GM18526 (cell line): ENCODE data around the gene TXNRD2.

Experiments used
- POLR2A ChIP-seq: IDR thresholded peaks from 3 replicates; pipeline ENCODE4 v1.6.1; 2011; ENCODE audit not compliant: insufficient read length; ENCODE audit errors: extremely low read depth

The TXNRD2 gene

GRCh38 chr22:19941365-19942082, at the start of gene TXNRD2, which contains the start of gene COMT:
Gene TXNRD2, minus strand, starts transcription at chr22:19941818. Its CDS starts 15 bp downstream, at chr22:19941803.
Gene COMT, plus strand, starts transcription at chr22:19941772. Its CDS starts 20,755 bp downstream, at chr22:19962527.
- peak; percentile 82 for TF ChIP-seq POLR2A

GRCh38 chr22:19991395-19991644, 49.7 kb upstream of the TXNRD2 start:
- TF ChIP-seq POLR2A = no peak

DNA sequence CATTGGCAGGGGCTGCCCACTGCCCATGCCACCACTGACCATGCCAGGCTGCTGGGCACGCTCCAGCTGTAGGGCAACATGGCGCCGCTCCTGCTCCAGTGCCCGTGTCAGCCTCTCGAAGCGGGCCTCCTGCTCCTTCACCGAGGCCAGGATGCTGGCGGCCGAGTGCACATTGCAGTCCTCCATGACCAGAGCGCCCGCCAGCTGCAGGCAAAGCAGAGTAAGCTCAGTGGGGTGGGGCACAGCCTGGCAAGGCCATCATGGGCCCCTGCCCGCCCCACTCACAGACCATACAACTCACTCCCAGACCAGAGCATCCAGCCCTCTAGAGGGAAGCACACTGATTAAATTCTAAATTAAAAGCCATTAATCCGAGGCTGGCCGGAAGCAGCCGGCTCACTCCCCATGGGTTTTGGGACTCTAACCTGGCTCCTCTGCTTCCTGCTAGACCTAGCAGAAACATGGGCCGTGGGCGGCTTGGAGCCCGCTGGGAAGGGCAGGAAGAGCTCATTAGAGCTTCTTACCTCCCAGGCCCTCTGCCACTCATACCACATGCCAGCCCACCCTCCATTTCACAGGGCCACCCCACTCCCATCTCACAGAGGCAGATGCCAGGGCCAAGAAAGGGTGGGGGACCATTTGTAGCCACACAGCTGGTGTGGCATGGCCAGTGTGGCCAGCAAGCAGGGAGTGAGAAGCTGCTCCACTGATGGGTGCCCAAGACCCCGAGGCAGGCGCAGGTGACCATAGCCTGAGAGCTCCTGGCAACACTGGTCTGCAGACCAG, 49.2 kb upstream of the TXNRD2 start:
- TF ChIP-seq POLR2A = no peak

DNA sequence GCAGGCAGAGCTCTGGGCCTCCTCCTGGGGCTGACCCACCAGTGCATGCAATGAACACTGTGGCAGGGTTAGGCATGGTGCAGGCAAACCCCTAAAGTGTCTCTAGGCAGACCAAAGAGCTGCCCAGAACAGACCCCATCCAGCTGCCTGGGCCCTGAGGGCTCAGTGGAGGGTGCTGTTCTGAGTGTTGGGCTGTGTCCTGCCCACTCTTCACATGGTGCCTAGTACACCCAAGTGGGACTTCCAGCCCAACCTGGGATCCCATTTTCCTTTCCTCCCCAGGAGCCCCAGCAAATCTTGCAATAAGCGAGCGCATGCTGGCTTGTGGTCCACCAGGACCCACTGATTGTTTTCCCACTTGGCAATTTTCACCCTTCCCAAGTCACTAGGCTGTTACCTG, 48.6 kb upstream of the TXNRD2 start:
- TF ChIP-seq POLR2A = no peak

GRCh38 chr22:19989725-19990067, 48.1 kb upstream of the TXNRD2 start:
- TF ChIP-seq POLR2A = no peak

DNA sequence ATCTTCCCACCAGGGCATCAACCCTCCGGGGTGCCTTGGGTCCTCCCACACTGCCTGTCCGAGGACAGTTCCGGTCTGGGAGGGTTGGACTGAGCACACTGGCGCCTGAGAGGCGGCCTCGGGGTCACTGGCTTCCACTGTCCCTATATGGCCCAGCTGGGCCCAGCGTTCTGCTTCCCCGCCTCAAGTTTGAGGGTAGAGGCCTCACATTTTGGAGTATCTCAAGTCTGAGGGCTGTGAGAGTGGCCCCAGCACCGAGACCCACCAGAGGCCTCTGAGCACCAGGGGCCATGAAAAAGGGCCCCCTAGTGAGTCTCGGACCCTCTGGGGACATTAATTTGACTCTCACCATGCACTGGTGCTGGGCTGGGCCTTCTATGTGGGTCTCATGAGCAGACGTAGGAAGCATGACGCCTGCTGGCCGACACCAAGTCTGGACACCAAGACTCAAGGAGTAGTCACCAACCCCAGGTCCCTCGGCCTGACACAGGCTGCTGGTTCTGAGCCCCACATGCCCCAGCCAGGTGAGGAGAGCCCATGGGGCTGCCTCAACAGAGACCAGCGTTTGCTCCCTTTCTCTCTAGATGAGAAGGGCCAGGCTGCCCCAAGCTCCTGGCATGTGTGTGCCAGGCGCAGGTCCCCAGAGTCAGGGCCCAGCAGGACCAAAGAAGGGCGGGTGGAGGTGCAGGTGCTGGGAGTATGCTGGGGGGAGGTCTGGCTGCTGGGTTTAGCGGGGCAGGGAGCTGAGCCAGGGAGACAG, 47.5 kb upstream of the TXNRD2 start:
- no peak for TF ChIP-seq POLR2A

DNA sequence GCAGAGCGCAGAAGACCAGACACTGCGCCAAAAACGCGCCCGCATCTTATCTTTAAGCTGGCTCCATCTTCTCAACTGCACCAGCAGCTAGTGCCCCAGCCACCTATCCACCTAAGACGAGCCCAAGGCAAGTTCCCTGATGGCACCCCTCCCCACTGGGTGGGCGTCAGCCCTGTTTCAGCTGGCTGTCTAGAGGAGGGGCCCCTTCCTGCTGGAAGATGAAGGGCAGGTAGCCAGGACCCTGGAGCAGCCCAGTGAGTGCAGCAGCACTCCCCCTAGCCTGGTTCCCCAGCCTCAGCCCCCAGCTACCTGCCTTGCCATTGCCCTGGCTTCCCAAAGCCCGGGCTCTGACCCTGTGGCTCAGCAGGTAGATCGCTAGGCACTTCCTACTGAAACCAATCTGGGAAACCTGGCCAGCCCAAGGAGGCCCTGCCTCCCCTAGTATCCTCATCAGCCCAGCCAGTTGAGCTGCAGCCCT, 46.8 kb upstream of the TXNRD2 start:
- no peak for TF ChIP-seq POLR2A

GRCh38 chr22:19987394-19988306, 46.0 kb upstream of the TXNRD2 start:
- TF ChIP-seq POLR2A = no peak

DNA sequence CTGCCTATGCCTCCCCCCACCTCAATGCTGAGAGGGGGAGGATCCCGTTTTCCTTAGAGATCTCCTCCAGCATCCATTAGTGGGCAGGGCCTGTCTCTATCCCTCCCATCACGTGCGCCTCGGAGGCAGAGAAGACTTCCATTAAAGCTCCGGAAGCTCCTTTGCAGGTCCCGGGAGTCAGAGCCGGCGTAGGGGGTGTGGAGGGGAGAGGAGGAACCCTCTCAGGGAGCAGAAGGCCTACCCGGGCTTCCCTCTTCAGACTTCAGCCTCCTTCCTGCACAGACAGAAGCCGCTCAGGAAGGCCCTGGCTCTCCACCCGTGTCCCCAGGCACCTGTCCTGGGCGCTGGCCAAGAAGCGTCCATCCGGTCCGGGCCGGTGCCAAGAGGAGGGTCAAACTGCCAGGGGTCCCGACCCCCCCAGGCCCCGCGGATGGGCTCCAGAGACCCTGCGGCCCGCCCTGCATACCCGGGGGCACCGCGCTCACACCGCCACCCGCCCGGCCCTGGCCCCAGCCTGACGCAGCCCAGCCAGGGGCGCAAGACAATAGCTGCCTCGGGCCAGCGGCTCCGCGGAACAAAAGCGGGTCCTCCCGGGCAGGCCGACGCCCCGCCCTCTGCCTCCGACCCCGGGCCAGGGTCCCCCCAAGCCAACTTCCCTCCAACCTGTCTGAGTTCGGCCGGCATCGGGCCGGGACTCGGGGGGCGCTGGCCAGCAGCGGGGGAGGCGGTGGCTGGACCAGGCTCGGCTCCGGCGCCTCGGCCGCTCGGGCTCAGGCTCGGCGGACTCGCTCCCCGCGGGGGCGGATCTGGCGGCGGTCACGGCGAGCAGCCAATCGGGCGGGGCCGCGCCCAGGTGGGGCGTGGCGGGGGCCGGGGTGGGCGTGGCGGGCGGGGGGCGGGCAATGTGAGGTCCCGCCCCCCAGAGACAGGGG, 45.1 kb upstream of the TXNRD2 start:
- no peak for TF ChIP-seq POLR2A

- no peak for TF ChIP-seq POLR2A
Observed at GRCh38 chr22:19986011-19986409, 44.4 kb upstream of the TXNRD2 start.

DNA sequence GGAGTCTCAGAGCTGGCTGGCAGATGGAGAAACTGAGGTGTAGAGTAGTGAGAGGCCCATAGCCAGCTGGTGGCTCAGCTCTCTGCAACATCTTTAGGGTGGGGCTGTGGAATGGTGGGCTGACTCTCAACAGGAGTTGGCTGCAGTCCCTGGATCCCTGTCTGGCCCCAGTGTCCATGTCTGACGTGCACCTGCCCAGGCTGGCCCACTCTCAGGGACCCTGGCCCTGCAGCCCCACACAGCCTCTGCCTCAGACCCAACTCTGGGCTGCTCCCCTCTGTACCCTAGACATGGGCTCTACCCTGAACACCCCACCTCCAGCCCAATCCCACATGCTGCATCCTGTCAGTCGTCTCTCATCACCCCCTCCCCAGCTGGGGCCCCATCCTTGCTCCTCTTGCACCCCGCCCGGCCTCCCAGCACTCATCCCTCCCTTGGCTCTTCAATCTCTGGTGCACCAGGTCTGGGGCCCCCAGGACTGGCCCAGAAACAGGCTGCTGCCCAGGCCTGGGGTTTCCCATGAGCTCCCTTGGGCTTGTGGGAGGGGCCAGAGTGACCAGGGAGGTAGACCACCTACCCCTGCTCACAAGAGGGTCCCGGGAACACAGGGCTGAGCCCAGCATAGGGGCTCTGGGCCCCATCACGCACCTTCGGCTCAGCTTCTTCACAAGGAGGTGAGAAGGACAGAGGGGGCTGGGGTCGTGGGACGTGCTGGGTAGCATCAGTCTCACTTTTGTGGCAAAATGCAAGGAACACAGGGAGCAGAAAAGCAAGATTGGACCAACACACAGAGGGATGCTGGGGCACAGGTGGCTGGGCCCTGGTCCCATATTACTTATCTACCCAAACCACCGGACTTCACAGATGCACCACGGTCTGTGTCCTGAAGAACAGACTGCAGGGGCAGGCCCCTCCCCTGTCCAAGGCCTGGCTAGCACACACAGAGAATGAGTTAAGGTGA, 43.5 kb upstream of the TXNRD2 start:
- no peak for TF ChIP-seq POLR2A

DNA sequence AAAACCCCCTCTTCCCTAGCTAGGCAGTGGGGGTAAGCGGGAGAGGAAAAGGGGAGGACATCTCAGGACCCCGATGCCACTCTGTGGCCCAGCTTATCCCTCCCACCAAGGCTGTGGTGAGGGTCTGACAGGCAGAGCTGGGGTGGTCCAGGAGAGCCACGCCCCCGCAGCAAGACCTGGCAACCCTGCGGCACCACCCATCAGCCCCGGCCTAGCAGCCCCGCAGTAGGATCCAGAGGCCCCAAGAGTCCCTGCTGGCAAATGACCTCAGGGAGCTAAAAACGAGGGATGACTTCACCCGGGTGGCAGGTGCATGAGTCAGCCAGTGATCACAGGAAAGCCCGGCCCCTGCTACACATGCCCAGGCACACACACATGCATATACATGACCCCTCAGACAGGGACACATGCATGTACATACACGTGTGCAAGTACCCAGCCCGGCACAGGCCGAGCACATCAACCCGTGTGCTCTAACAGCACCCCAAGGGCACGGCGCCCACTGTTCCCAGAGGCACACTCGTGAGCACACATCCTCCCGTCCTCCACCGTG, 42.7 kb upstream of the TXNRD2 start:
- TF ChIP-seq POLR2A = no peak
